CD4-positive, alpha-beta T cell treated with Interleukin-4 for 4 hours (primary cell): ENCODE measurements around the gene SERPING1.

Experiments
- DNase-seq: peaks from one replicate; pipeline ENCODE4 v3.0.0-alpha.2; 2020

The SERPING1 gene

DNA sequence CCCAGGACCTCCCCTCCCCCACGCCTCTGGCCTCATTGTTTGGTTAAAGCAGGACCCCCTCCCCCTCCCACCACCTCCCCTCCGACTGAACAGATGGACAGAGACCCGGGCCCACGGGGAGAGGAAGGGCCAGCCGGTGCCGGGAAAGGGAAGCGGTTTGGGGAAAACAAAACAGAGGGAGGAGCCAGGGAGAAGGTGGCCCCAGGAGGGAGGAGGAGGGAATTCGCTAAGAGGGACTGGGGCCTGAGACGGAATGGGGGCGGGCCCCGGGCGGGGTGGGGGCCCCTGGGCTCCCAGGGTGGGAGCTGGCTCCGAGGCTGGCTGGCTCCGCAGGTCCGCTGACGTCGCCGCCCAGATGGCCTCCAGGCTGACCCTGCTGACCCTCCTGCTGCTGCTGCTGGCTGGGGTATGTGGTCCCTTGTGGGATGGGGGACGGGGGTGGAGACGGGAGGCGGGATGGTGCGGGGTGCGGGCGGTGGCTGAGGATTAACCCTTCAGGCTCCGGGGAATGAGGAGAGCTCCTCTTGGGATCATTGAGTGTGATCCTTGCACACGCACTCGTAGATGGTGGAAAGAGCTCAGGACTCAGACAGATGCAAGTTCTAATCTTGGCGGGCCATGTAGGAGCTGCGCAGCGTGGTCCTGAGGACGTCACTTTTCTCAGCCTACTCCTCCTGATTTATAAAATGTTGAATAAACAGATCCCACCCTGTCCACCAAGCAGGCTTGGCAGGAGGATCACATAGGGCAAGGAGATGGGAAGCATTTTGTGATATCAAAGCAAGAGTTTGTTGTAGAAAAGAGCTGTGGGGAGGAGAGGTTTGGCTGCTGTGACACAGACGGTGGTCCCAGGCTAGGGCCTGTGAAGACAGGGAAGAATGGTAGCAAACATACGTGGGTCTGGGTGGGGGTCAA, 688 bp downstream of the SERPING1 start:
- DNase-seq: no peak

DNA sequence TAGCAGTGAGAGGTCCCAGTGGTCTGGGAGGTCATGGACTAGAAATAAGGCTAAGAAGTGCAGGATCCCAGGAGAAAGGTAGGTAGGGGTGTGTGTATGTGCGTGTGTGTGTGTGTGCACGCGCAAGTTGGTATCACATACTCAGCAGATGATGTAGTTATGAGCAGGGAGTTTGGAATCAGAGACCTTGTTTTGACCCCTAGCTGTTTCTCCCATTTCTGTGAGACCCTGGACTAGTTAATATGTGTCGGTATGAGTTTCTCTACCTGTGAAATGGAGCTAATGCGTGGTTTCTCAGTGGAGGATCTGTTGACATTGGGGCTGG, 1.3 kb downstream of the SERPING1 start:
- DNase-seq: no peak

GRCh38 chr11:57599381-57599780, 1.9 kb downstream of the SERPING1 start:
- no peak for DNase-seq

DNA sequence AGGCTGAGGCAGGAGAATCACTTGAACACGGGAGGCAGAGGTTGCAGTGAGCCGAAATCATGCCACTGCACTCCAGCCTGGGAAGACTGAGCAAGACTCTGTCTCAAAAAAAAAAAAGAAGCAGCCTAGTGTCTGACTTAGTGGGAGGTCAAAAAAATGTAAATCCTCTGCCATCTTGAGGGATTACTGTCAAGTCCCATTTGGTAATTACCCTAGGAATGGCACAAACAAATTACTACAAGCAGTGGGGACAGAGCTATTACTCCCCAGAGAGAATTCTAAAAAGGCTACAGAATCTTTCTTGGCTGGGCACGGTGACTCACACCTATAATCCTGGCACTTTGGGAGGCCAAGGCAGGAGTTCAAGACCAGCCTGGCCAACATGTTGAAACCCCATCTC, 3.8 kb downstream of the SERPING1 start:
- DNase-seq: no peak

DNA sequence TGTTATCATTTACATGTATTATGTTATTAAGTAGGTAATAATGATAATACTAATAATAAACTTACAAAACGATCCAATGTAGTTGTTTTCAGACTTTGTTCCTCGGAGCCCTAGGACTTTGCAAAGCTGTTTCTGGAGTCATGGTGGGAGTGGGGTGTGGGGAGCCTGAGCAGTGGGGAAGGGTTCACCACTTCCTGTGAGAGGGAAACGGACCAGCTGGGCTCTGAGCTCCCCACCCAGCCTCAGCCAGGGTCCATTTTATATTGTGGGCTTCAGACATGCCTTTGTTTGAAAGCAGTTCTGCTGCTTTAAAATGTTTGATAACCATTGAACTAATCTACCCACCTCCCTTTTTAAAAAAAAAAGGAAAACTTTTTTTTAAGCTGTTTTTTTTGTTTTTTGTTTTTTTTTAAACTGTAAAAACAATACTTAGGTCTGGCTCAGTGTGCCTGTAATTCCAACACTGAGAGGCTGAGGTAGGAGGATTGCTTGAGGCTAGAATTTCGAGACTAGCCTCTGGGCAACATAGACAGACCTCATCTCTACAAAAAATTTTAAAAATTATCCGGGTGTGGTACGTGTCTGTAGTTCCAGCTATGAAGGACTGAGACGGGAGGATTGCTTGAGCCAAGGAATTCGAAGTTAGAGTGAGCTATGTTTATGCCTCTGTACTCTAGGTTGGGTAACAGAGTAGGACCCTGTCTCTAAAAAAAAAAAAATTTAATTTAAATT, 7.0 kb downstream of the SERPING1 start:
- no peak for DNase-seq

DNA sequence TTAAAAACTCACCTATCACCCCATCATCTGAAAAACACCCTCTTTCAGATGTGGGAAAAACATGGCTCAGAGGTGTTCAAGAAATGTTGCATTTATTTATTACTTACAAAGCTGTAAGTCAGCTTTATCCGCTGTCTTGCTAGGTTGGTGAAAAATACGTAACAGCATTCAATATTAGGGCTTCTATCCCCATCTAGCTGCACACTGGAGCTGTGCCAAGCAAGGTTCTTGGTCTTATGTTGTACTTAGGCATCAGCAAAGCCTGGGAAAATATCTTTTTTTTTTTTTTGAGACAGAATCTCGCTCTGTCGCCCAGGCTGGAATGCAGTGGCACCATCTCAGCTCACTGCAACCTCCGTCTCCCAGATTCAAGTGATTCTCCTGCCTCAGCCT, 7.5 kb downstream of the SERPING1 start:
- no peak for DNase-seq

GRCh38 chr11:57610170-57610569, 12.7 kb downstream of the SERPING1 start:
- DNase-seq: no peak

GRCh38 chr11:57614234-57614772, 16.8 kb downstream of the SERPING1 start:
- no peak for DNase-seq

DNA sequence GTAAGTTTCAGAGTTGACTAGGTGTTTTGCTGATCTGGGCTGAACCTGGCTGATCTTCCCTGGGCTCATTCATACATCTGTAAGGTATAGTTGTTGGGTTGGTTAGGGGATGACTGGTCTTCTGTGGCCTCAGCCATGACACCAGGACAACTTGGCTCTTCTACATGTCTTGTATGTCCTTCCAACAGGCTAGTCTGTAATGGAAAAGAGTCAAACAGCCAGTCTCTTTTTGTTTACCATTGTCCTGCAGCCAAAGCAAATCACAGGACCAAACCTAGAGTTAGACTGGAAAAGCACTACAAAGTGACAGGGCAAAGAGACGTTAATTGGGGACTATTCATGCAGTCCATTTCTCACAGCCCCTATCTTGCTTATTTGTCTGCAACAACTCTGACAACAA, 17.8 kb downstream of the SERPING1 start:
- DNase-seq: no peak

DNA sequence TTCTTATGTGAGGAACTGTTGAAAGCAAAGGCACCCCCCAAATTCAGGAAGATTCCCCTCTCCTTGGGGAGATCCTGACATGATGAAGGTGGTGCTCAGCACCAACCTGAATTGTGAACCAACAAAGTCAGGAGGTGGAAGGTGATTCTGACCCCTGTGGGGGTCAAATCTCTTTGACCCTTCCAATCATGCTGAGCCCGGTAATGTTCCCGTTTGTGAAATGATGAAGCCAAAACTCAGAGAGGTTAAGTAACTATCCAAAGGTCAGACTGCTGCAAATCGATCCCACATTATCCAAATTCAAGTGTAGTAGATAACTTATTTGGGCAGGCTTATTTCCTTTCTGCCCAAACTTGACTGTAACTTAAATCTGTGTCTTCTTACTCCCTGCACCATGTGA, 19.1 kb downstream of the SERPING1 start:
- no peak for DNase-seq

- DNase-seq: no peak
Measured at GRCh38 chr11:57618438-57618837, 21.0 kb downstream of the SERPING1 start.

DNA sequence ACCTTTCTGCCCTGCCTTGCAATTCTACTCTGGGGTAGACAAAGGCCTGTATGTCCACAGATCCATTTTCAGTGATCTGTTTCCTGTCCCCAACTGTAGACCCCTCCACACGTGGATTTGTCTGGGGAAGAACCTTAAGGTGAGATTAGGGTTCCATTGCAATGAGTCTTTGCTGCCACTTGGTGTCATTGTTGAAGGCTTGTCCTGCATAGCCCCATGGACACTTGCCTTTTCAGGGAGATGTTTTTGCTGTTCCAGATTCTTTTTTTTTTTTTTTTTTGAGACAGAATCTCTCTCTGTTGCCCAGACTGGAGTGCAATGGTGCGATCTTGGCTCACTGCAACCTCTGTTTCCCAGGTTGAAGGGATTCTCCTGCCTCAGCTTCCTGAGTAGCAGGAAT, 21.8 kb downstream of the SERPING1 start:
- no peak for DNase-seq

GRCh38 chr11:57620467-57620866, 23.0 kb downstream of the SERPING1 start:
- DNase-seq: no peak

GRCh38 chr11:57622263-57622662, 24.8 kb downstream of the SERPING1 start:
- no peak for DNase-seq

DNA sequence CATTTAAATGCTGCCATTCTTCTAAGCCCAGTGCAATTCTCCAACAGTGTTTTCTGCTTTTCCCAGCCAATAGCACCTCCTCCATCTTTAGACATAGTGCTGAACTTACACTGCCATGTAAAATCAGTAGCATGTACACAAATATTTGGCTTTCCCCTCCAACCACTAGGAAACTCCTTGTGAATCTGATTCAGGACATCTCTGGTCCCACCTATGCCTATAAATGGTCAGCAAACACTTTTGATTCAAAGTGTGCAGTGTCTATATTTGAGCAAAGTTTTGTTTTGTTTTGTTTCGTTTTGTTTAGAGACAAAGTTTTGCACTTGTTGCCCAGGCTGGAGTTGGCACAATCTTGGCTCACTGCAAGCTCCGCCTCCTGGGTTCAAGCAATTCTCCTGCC, 27.4 kb downstream of the SERPING1 start:
- no peak for DNase-seq

GRCh38 chr11:57626895-57627294, 29.4 kb downstream of the SERPING1 start:
- DNase-seq: no peak

DNA sequence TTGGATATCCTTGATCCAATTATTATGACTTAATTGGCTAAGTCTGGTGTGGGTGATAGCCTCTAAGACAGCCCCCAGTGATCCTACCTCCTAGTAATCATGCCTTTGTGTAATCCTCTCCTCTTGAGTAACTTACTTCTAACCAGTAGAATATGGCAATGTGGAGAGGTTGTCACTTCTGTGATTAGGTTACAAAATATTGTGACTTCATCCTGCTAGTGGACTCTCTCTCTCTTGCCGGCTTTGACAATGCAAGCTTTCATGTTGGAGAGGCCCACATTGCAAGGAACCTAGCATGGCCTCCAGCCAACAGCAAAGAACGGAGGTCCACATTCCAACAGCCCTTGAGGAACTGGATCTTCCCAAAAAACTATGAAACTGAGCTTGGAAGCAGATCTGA, 32.7 kb downstream of the SERPING1 start:
- DNase-seq: no peak

DNA sequence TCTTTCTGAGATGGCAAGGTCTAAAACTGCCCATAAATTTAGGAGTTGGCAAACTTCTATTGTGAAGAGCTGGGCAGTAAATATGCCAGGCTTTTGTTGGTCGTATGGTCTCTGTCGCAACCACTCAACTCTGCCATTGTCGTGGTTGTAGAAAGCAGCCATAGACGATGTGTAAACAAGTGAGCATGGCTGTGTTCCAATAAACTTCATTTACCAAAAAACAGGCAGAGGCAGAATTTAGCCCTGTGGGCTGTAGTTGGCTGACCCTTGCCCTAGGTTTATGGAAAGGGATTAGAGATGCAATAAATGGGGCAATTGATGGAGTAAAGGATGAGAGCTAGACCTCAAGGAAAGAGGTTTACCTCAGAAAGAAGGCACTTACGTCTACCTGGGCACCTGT, 34.6 kb downstream of the SERPING1 start:
- DNase-seq: no peak

- DNase-seq: no peak
Measured at GRCh38 chr11:57633394-57634070, 36.0 kb downstream of the SERPING1 start.

DNA sequence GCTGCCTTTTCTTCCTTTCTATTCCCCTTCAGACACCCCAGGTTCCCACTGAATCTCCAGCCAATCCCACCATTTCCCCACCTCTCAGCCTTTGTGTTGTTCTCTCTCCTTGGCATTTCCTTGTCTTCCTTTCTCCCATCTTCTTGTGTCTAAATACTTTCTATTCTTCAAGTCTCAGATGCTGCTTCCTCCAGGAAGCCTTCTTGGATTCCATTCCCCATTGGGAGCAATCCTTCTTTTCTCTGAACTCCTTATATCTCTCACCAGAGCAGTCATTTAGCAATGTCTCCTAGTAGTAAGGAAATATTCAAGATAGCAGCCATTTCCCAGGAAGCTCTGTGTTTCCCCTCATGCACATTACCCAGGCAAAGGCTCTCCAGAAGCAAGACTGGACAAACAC, 36.8 kb downstream of the SERPING1 start:
- DNase-seq: no peak

- DNase-seq: no peak
Measured at GRCh38 chr11:57635246-57635645, 37.8 kb downstream of the SERPING1 start.

DNA sequence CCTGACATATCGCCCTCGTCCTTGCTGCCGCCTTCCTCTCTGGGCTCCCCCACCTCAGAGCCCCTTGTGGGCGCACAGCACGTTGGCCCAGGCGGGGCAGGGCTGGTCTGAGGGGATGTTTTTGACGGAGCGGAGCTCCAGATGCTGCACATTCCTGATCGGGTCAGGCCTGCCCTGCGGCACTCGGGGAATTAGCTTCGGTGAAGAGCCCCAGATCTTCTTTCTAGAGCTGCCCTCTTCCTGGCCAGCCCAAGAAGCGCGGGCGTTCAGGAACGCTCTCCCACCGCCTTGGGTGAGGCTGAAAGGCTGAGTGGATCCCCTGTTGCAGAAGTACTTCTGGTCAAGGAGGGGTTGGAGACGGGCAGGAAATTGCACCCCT, 40.1 kb downstream of the SERPING1 start:
- no peak for DNase-seq

- no peak for DNase-seq
Measured at GRCh38 chr11:57638005-57638781, 40.7 kb downstream of the SERPING1 start.
